ENCODE data around the gene ACVRL1.

ACVRL1 gene

DNA sequence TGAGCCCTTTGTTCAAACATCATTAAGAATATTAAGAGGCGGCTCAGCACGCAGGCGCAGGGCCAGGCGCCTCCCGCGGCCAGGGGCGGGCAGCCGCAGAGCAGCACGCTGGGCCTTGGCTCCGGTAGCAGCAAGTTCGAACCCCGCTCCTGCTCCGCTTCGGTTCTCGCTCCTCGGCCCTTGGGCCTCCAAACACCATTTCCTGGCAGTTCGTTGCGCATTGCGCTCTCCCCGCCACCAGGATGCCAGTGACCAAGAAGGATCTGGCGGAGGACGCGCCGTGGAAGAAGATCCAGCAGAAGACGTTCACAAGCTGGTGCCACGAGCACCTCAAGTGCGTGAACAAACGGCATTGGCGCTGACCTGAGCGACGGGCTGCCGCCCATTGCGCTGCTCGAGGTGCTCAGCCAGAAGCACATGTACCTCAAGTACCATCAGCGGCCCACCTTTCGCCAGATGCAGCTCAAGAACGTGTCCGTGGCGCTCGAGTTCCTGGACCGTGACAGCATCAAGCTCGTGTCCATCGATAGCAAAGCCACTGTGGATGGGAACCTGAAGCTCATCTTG is 6.9 kb upstream of the ACVRL1 start:
- DNase-seq = no peak

DNA sequence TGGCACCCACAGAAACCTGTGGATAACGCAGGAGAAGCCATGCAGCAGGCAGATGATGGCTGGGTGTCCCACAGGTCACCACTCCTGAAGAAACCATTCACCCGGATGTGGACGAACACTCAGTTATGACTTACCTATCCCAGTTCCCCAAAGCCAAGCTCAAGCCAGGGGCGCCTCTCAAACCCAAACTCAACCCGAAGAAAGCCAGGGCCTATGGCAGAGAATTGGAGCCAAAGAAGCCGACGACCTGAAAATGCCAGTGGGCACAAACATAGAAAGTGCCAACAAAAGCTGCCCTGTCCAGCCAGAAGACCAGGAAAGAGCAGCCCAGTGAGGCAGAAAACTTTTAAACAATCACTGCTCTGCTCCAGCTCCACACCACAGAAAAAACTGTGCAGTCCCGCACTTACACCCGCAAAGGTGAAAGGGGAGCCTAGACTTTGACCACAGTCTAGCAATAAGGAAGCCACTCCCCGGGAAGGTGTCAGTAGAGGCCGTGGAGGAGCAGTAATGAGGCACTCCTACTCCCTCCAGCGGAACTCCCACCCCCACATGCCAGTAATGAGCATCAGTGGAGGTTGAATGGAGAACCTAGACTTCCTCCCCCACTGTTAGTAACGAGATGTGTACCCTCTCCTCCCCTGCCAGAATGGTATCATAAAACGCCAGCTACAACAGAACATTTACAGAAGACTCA is 6.0 kb upstream of the ACVRL1 start:
- no peak for DNase-seq

DNA sequence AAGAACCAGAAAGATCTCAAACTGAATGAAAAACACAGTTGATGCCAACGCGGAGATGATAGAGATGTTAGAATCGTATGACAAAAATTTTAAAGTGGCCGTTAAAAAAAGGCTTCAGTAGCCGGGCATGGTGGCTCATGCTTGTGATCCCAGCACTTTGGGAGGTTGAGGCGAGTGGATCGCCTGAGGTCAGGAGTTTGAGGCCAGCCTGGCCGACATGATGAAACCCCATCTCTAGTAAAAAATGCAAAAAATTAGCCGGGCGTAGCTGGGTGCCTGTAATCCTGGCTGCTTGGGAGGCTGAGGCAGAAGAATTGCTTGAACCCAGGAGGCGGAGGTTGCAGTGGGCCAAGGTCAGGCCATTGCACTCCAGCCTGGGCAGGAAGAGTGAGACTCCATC is 5.4 kb upstream of the ACVRL1 start:
- no peak for DNase-seq

DNA sequence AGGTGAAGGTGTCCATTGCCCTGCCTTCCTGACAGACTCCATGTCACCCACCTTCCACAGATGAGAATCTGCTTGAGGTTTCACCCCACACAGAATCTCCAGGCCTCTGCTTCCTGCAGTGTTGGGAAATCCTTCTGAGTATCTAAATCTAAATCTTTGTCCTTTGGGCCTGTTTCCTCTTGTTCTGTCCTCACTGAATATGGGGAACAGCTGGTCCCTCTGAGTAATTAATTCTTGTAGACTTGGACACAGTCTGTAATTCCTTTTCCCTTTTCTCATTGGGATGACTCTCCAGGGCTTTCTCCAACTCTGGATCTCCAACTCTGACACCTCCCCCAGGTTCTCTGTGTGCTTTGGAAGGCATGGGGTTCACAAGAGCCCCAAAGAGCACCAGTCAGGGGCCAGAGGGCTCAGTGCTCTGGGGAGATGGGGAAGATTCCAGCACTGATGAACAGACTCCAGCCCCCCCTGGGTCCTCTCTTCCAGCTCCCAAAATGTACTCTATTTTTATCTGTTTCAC is 2.3 kb upstream of the ACVRL1 start:
- DNase-seq = no peak

DNA sequence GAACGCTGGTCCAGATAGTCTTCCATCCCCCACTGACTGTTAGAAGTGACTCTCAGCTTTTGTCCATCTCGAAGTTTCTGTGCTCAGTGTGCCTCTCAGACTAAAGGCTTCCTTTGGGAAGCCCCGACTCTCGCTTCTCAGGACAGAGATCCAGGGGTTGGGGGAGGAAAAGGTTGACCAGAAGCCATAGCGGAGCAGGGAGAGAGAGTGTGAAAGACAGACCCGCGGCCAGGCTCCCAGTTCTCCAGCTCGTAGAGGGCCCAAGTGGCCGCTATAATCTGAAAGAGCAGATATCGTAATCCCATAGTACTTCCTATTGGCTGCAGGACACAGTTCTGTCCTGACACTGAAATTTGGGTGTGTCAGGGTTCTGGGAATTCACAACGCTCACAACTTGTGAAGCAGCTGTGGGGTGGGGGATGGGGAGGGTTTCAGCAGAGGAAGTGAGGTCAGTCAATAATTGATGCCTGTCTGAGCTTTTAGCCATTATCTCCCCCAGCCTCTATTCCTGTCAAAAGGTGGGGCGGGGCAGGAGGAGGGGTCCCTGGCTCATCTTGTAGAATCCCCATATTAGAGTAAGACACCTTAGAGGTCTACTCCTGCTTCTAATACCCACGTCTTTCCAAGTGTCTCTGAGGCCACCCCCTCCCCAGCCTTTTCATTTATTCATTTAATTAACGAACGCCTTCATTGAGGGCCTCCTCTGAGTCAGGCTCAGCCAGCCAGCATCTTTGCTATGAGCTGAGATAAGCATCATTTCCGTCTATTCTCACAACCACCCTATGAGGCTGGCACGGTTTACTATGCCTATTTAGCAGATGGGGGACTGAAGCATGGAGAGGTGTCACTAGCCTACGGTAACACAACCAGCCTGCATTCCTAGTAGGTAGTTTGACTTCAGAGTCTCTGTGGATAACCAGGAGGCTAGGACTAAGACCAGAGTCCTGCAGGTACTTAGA is 1.6 kb upstream of the ACVRL1 start:
- no peak for DNase-seq

DNA sequence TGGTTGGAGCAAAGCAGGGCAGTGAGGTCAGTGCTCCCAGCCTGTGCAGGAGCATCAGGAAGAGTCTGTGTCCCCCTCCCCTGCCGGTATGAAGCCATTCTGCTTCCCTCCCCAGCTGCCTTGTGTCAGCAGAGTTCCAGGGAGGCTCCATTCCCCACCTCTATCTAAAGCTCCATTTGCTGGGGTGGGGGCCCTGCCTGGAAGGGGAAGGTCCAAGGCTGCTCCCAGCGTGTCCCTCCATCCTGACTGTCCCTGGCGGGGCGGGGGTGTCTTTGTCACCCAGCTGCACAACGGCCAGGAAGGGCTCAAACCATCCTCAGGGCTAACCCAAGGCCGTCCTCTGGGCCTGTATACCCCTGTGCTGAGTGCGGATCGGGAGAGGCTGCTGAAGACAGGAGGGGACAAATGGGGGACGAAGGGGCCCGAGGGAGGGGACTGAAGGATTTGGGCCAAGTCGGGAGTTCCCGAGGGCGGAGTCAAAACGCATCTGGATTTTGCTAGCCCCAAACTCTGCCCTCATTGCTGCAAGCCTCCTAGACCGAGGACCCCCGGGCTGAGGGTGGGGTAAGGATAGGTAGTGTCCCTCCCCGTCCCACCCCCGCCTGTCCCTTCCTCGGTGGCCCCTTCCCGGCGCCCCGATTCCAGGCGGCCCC is 748 bp upstream of the ACVRL1 start:
- no peak for DNase-seq

DNA sequence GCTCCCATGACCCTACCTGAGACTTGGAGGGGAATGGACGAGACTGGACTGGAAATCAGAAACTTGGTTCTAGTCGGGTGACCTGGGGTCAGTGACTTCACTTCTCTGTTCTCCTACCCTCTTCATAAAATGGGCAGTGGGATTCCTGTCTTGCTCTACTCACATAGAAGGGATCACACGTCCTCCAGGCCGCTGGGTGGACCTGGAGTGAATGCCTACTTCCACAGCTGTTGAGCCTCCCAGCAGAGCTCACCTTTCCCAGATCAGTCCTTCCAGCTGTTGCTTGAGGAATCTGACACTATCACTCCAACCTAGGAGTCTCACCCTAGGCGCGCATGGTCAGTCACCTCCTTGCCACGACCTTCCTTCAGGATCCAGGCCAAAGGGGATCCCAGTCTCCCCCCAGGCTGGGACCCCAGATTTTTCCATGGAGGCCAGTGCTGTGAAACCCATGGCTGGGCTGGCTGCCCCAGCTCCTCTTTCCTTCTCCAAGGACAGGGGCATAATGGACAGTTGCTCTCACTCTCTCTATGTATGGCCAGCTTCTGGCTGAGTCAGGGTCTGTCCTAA is 637 bp downstream of the ACVRL1 start:
- DNase-seq = no peak

DNA sequence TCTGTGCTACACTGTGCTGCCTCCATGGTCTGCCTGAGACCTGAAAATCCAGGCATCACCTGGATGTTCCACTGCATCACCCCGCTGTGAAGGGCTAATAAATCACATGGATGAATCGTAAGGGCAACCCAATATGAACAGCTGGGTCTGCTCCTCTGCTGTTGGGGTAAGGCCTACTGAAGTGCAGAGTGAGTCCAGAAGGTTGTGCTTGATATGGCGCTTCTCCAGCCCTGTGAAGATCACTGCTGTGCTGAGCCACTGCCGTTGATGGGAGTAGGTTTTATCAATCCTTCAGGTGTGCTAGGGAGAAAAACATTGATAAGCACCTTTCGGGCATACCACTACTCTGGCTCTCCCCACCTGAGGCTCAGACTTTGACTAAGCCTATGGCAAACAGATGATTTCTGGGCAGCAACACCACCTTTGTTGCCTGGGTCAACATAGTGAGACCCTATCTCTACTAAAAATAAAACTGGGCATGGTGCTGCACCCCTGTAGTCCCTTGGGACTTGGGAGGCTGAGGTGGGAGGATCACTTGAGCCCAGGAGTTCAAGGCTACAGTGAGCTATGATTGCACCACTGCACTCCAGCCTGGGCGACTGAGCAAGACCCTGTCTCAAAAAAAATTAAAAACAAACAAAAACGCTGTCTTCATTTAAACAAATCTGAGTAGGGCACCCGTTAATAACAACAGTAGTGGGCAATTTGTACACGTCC is 1.7 kb downstream of the ACVRL1 start:
- no peak for DNase-seq

DNA sequence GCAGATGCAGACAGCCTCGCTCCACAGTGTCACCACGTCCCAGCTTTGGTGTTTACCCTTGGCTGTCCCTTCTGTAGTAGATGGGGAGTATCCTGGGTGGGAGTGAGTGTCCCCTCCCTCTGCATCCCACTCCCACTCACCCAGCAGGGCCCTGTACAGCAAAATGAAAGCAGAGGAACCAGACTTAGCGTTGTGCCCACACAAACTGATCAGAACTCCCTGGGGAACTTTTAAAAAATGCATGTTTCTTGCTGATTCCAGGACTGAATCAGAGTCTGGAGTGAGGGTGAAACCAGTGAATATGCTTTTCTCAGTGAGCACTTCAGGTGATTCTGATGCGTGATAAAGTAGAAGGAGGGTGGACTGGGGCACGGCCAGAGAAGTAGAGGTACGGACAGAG is 2.9 kb downstream of the ACVRL1 start:
- DNase-seq = no peak

DNA sequence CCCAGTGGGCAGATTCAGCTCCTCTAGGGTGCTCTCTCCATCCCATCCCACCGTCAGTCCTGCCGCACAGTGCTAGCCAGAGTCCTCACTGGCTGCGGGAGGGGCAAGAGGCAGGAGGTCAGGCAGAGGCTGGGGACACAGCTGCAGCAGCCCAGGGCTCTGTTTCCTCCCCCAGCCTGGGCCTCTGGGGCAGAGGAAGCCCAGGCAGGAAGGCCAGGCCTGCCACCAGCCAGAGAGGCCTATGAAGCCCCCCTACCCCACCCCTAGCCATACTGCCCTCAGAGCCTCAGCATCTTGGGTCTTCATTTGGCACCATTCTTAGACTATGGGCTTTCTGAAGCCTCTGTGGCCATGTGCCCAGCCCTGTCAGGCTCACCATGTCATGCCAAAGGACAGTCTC is 3.4 kb downstream of the ACVRL1 start:
- DNase-seq = no peak

DNA sequence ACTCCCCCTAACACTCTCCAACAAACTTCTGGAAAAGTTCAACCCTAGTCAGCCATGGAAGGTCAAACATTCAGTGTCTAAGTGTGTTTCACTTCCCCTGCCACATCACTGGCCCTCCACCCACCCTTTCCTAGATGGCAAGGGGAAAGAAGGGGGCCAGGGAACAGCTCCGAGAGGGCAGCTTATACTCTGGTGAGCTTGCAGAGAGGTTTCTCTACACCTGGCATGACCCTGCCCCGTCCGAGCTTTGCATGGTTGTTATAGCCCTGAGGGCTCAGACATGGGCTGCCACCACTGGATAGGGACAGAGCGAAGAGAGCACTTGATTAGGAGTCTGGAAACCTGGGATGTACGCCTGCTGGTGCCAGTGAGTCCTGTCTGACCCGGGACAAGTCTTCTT is 4.0 kb downstream of the ACVRL1 start:
- DNase-seq = no peak

DNA sequence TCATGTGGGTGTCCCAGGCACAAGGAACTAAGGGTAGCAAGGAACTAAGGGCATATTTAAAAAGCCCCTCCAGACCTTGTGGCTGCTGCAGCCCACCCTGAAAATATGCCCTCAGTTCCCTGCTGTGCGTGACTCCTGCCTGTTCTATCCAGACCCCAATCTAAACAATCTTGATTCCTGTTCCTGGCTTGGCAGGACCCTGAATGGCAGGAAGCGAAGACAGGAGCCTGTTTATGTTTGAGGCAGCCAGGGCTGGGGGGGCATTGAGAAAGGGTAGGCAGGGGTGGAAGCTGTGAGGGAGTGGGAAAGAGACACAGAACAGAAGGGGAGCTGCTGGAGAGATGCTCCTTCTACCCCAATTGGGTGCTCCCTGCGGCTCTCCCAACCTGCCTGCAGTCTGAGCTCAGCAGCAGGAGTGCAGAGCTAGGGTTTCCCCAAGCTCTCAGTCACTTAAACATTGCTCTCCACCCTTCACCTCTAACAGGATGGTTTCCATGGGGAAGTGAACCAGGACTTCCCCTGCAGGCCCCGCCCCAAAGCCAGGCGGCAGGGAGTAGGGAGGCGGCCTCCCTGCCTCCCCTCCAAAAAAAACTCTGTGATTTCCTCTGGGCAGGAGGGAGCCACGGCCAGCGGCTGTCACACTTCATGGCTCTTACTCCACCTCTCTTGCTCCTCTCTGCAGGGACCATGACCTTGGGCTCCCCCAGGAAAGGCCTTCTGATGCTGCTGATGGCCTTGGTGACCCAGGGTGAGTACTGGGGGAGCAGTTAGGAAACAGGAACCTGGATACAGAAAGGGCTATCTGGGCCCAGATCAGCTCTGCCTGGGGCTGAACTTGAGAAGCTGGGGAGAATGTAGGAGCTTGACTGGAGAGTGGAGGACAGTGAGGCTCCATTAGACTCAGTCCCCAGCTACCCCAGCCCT is 4.7 kb downstream of the ACVRL1 start:
- DNase-seq = no peak

DNA sequence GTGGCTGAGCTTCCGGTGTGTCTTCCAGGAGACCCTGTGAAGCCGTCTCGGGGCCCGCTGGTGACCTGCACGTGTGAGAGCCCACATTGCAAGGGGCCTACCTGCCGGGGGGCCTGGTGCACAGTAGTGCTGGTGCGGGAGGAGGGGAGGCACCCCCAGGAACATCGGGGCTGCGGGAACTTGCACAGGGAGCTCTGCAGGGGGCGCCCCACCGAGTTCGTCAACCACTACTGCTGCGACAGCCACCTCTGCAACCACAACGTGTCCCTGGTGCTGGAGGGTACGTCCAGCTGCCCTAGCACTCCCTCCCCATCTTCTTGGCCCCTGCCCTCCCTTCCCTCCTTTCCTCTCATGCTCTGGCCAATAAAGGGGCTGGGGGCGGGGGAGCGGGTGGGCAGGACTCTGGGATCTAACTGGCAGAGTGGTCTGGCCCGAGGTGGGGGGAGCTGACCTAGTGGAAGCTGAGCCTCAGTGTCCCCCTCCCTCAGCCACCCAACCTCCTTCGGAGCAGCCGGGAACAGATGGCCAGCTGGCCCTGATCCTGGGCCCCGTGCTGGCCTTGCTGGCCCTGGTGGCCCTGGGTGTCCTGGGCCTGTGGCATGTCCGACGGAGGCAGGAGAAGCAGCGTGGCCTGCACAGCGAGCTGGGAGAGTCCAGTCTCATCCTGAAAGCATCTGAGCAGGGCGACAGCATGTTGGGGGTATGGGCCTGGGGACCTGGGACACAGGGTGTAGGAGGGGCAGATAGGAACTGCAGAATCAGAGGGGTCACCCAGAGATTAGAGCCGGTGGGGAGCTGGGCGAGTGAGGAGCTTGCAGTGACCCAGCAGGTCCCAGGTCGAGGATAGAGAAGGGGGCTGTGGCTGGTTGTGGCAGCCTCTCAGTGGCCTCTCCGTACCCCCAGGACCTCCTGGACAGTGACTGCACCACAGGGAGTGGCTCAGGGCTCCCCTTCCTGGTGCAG is 6.0 kb downstream of the ACVRL1 start:
- DNase-seq = no peak

DNA sequence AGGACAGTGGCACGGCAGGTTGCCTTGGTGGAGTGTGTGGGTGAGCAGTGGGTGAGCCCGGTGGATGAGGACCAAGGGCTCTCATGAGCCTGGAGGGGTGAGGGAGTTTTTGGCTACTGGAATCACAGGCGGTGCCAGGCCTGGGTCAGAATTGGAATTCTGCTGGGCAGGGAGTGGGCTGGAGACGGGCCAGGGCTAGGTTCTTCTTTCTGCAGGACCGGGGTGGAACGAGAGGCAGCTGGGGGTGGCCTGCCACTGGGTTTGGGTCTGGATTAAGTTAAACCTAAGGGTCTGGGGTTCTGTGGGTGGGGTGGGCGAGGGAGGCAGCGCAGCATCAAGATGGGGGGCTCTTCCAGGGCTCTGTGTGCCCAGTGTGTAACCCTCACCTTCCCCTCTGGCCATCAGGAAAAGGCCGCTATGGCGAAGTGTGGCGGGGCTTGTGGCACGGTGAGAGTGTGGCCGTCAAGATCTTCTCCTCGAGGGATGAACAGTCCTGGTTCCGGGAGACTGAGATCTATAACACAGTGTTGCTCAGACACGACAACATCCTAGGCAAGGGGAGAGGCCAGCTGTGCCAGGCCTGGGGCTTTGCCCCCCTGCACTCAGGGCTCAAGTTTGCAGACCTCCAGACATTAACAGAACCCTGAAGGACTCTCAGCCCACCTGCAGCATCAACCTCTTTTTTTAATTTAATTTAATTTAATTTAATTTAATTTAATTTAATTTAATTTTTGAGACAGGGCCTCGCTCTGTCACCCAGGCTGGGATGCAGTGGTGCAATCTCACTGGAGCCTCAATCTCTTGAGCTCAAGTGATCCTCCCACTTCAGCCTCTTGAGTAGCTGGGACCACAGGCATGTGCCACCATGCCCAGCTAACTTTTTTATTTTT is 7.0 kb downstream of the ACVRL1 start:
- no peak for DNase-seq

DNA sequence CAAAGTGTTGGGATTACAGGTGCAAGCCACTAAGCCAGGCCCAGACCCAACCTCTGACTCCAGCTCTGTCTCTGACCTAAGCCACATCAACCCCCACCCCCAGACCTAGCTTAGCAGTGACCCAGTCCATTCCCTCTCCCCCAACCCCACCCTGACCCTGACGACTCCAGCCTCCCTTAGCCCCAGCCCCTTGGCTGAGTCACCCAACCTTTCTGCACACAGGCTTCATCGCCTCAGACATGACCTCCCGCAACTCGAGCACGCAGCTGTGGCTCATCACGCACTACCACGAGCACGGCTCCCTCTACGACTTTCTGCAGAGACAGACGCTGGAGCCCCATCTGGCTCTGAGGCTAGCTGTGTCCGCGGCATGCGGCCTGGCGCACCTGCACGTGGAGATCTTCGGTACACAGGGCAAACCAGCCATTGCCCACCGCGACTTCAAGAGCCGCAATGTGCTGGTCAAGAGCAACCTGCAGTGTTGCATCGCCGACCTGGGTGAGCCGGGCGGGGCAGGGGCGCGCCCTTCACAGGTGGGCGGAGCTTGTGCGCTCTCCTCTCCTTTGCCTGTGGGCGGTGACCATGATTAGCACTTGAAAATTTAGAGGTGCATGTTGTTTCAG is 7.8 kb downstream of the ACVRL1 start:
- DNase-seq = no peak

DNA sequence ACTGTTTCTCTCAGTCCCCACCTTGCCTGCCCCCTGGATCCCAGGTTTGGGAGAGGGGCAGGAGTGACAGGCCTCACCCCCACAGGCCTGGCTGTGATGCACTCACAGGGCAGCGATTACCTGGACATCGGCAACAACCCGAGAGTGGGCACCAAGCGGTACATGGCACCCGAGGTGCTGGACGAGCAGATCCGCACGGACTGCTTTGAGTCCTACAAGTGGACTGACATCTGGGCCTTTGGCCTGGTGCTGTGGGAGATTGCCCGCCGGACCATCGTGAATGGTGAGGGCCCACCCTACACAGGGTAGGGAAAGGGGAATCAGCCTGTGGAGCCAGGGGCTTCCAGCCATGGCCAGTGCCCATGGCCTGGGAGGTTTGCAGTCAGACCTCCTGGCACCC is 8.6 kb downstream of the ACVRL1 start:
- DNase-seq = no peak

DNA sequence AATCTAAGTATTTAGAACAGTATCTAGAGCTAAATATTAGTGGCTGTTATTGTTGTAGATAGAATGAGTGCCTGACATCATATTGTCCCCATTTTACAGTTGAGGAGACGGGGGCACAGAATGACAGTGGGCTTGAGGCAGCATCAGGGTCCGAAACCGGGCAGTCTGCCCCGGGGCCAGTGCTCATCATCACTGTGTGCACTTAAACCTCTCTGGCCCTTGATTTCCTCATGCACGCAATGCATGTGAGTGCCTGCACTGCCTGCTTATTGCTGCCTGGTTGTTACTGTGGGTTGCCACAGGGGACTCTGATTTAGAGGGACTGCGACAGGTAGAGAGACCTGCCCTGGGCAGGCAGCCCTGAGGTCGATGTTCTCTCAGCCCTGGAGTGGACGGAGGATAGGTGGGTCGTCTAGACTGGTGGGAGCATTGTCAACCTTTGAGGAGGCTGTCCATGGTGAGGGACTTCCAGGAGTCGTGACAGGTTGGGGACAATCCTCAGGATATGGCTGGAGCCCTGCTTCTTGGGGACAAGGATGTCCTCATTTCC is 9.8 kb downstream of the ACVRL1 start:
- no peak for DNase-seq

Data from NK-92 treated with Interleukin-12 subunit alpha and Interleukin-12 subunit beta, amount 100 ng/mL, for 24 hours (cell line).